Hepatocyte (in vitro differentiated cells): ENCODE data around the gene MAPK8IP2.

Source experiments
- CTCF ChIP-seq: fragments of 200-600 bp; sonication (generic); IDR thresholded peaks from 2 replicates; pipeline ENCODE4 v1.5.1; 2016; ENCODE audit warnings: antibody characterized with exemption, mild to moderate bottlenecking; ENCODE audit not compliant: poor library complexity
- EZH2 ChIP-seq: fragments of 200-600 bp; sonication (generic); IDR thresholded peaks from 2 replicates; pipeline ENCODE4 v1.6.1; 2016; ENCODE audit warnings: antibody characterized with exemption, mild to moderate bottlenecking, borderline replicate concordance

DNA sequence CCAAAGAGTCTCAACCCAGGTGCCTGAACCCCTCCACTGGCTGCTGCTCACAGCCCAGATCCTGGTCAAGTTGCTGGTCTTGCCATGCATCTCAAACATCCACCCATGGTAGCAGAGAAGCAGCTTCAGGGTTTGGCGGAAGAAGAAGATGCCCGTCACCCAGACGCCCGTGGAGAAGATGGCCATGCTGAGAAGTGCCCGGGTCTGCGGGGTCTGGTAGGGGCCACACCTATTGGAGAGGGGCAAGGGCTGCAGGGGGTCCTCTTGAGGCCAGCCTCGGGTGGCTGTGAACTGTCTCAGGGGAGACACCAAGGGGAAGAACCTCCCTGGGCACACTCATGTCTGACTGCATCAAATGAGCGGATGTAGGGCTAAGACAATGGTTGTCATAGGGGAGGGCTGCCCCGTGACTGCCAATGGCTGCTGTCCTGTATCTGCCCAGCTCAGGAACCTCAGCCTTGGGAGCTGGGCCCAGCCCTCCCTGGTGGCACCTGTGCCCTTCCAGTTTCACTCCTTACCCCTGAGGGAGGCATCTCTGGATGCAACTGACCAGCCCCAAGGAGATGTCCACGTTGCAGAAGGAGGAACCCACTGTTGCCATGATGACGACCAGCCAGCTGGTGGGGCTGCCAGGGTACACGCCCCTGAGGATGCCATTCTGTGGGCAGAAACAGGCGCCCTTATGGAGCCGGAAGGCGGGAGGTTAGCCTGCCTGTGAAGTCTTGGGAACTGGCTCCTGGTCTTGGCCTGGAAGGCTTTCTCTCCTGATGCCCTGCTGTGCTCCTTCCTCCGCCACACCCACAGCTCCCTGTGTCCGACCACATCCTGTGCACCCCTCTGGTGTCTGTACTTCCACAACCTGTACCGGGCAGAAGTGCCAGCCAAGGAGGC, 23.5 kb upstream of the MAPK8IP2 start:
- no peak for TF ChIP-seq CTCF
- TF ChIP-seq EZH2 = no peak
